HEK293 (cell line): Measurements from ENCODE around the gene CCSER2.

ENCODE experiments used
- BCL11A ChIP-seq: fragments of 450-650 bp; formaldehyde crosslinking; IDR thresholded peaks from 2 replicates; pipeline ENCODE4 v1.5.1; 2016; ENCODE audit warnings: low read depth, missing biosample characterization, missing genetic modification characterization
- GLIS1 ChIP-seq: fragments of 450-650 bp; formaldehyde crosslinking; IDR thresholded peaks from 2 replicates; pipeline ENCODE4 v1.5.1; 2016; ENCODE audit warnings: missing biosample characterization, missing genetic modification characterization
- HOXC10 ChIP-seq: sonication (generic); formaldehyde crosslinking; IDR thresholded peaks from 2 replicates; pipeline ENCODE4 v1.8.1; 2023; ENCODE audit warnings: mild to moderate bottlenecking, missing genetic modification reagents
- HOXD13 ChIP-seq: sonication (generic); formaldehyde crosslinking; IDR thresholded peaks from 2 replicates; pipeline ENCODE4 v1.8.0; 2022; ENCODE audit warnings: missing genetic modification reagents, borderline replicate concordance
- KLF10 ChIP-seq: fragments of 450-650 bp; IDR thresholded peaks from 2 replicates; pipeline ENCODE4 v1.5.1; 2018; ENCODE audit warnings: missing biosample characterization, mild to moderate bottlenecking, missing genetic modification characterization
- PRDM10 ChIP-seq: fragments of 450-650 bp; formaldehyde crosslinking; IDR thresholded peaks from 2 replicates; pipeline ENCODE4 v1.5.1; 2016; ENCODE audit warnings: missing biosample characterization, missing genetic modification characterization
- SCRT1 ChIP-seq: fragments of 450-650 bp; formaldehyde crosslinking; IDR thresholded peaks from 2 replicates; pipeline ENCODE4 v1.5.1; 2016; ENCODE audit warnings: missing biosample characterization, missing genetic modification characterization, borderline replicate concordance
- SP7 ChIP-seq: fragments of 450-650 bp; formaldehyde crosslinking; IDR thresholded peaks from 2 replicates; pipeline ENCODE4 v1.5.1; 2016; ENCODE audit warnings: missing biosample characterization, missing genetic modification characterization
- TRIM28 ChIP-seq: IDR thresholded peaks from 2 replicates; pipeline ENCODE4 v1.6.1; 2011; ENCODE audit warnings: low read length, control low read depth, borderline replicate concordance
- YY2 ChIP-seq: fragments of 450-650 bp; formaldehyde crosslinking; IDR thresholded peaks from 2 replicates; pipeline ENCODE4 v1.5.1; 2016; ENCODE audit warnings: missing biosample characterization, missing genetic modification characterization
- ZFHX2 ChIP-seq: fragments of 450-650 bp; formaldehyde crosslinking; conservative IDR thresholded peaks from 2 replicates; pipeline ENCODE4 v1.5.1; 2016; ENCODE audit warnings: missing biosample characterization, missing genetic modification characterization
- ZIC2 ChIP-seq: fragments of 450-650 bp; formaldehyde crosslinking; IDR thresholded peaks from 2 replicates; pipeline ENCODE4 v1.5.1; 2016; ENCODE audit warnings: missing biosample characterization, missing genetic modification characterization
- ZNF157 ChIP-seq: fragments of 450-650 bp; formaldehyde crosslinking; IDR thresholded peaks from 2 replicates; pipeline ENCODE4 v1.5.1; 2016; ENCODE audit warnings: missing biosample characterization, missing genetic modification characterization
- ZNF19 ChIP-seq: fragments of 450-650 bp; formaldehyde crosslinking; IDR thresholded peaks from 2 replicates; pipeline ENCODE4; 2016; ENCODE audit warnings: missing biosample characterization, missing genetic modification characterization, low read depth
- ZNF211 ChIP-seq: fragments of 450-650 bp; formaldehyde crosslinking; IDR thresholded peaks from 2 replicates; pipeline ENCODE4 v1.5.1; 2016; ENCODE audit warnings: low read depth, missing biosample characterization, missing genetic modification characterization
- ZNF37A ChIP-seq: fragments of 450-650 bp; IDR thresholded peaks from 2 replicates; pipeline ENCODE4 v1.5.1; 2018; ENCODE audit warnings: missing biosample characterization, missing genetic modification characterization
- ZNF426 ChIP-seq: fragments of 450-650 bp; formaldehyde crosslinking; IDR thresholded peaks from 2 replicates; pipeline ENCODE4 v1.5.1; 2017; ENCODE audit warnings: missing biosample characterization, missing genetic modification characterization, mild to moderate bottlenecking, inconsistent platforms, moderate library complexity
- ZNF514 ChIP-seq: fragments of 450-650 bp; formaldehyde crosslinking; IDR thresholded peaks from 2 replicates; pipeline ENCODE4 v1.5.1; 2016; ENCODE audit warnings: missing biosample characterization, missing genetic modification characterization
- ZNF518A ChIP-seq: fragments of 450-650 bp; formaldehyde crosslinking; conservative IDR thresholded peaks from 2 replicates; pipeline ENCODE4 v1.5.1; 2016; ENCODE audit warnings: low read depth, missing biosample characterization, missing genetic modification characterization
- ZNF664 ChIP-seq: fragments of 450-650 bp; formaldehyde crosslinking; IDR thresholded peaks from 2 replicates; pipeline ENCODE4 v1.5.1; 2016; ENCODE audit warnings: missing biosample characterization, missing genetic modification characterization
- ZNF670 ChIP-seq: fragments of 450-650 bp; formaldehyde crosslinking; IDR thresholded peaks from 2 replicates; pipeline ENCODE4 v1.5.1; 2016; ENCODE audit warnings: missing biosample characterization, missing genetic modification characterization, low read depth
- ZNF792 ChIP-seq: fragments of 450-650 bp; formaldehyde crosslinking; IDR thresholded peaks from 2 replicates; pipeline ENCODE4 v1.5.1; 2016; ENCODE audit warnings: missing biosample characterization, missing genetic modification characterization
- ZSCAN30 ChIP-seq: fragments of 450-650 bp; IDR thresholded peaks from 2 replicates; pipeline ENCODE4 v1.5.1; 2018; ENCODE audit warnings: missing biosample characterization, mild to moderate bottlenecking, missing genetic modification characterization, moderate library complexity
- TF ChIP-seq, protein P1 (sequence below): fragments of 450-650 bp; formaldehyde crosslinking; IDR thresholded peaks from 2 replicates; pipeline ENCODE4 v1.5.1; 2016; ENCODE audit warnings: missing biosample characterization, missing genetic modification characterization, borderline replicate concordance
- TF ChIP-seq, protein P2 (sequence below): fragments of 450-650 bp; formaldehyde crosslinking; IDR thresholded peaks from 2 replicates; pipeline ENCODE4 v1.5.1; 2017; ENCODE audit warnings: missing biosample characterization, missing genetic modification characterization
- TF ChIP-seq, protein P3 (sequence below): fragments of 450-650 bp; formaldehyde crosslinking; IDR thresholded peaks from 2 replicates; pipeline ENCODE4 v1.5.1; 2016; ENCODE audit warnings: missing biosample characterization, missing genetic modification characterization

Gene CCSER2

GRCh38 chr10:84328418-84329195, at the start of gene CCSER2 (continued):
- TF ChIP-seq ZNF19 (no peak), SP7 (no peak), PRDM10 (no peak), ZIC2 (tag by site-specific recombination) (no peak), ZNF157 (tag by site-specific recombination) (no peak), ZNF518A (tag by site-specific recombination) (no peak), ZNF514 (tag by site-specific recombination) (no peak), ZFHX2 (tag by site-specific recombination) (no peak), ZNF670 (no peak), SCRT1 (tag by site-specific recombination) (no peak), BCL11A (tag by site-specific recombination) (no peak), ZNF37A (tag by site-specific recombination) (no peak), ZNF211 (tag by site-specific recombination) (no peak), ZSCAN30 (0 out of 2 replicates have a peak, but pooled peaks have one; percentile 57), ZNF426 (tag by site-specific recombination) (no peak), YY2 (no peak), TRIM28 (no peak), ZNF664 (tag by site-specific recombination) (no peak), ZNF792 (tag by site-specific recombination) (no peak), HOXC10 (0 out of 2 replicates have a peak, but pooled peaks have one; percentile 71), GLIS1 (tag by site-specific recombination) (no peak), KLF10 (peak; percentile 75), HOXD13 (no peak)
- TF ChIP-seq, protein P1, sequence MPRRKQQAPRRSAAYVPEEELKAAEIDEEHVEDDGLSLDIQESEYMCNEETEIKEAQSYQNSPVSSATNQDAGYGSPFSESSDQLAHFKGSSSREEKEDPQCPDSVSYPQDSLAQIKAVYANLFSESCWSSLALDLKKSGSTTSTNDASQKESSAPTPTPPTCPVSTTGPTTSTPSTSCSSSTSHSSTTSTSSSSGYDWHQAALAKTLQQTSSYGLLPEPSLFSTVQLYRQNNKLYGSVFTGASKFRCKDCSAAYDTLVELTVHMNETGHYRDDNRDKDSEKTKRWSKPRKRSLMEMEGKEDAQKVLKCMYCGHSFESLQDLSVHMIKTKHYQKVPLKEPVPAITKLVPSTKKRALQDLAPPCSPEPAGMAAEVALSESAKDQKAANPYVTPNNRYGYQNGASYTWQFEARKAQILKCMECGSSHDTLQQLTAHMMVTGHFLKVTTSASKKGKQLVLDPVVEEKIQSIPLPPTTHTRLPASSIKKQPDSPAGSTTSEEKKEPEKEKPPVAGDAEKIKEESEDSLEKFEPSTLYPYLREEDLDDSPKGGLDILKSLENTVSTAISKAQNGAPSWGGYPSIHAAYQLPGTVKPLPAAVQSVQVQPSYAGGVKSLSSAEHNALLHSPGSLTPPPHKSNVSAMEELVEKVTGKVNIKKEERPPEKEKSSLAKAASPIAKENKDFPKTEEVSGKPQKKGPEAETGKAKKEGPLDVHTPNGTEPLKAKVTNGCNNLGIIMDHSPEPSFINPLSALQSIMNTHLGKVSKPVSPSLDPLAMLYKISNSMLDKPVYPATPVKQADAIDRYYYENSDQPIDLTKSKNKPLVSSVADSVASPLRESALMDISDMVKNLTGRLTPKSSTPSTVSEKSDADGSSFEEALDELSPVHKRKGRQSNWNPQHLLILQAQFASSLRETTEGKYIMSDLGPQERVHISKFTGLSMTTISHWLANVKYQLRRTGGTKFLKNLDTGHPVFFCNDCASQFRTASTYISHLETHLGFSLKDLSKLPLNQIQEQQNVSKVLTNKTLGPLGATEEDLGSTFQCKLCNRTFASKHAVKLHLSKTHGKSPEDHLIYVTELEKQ (tag by site-specific recombination): no peak
- TF ChIP-seq, protein P2, sequence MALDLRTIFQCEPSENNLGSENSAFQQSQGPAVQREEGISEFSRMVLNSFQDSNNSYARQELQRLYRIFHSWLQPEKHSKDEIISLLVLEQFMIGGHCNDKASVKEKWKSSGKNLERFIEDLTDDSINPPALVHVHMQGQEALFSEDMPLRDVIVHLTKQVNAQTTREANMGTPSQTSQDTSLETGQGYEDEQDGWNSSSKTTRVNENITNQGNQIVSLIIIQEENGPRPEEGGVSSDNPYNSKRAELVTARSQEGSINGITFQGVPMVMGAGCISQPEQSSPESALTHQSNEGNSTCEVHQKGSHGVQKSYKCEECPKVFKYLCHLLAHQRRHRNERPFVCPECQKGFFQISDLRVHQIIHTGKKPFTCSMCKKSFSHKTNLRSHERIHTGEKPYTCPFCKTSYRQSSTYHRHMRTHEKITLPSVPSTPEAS: no peak
- TF ChIP-seq, protein P3, sequence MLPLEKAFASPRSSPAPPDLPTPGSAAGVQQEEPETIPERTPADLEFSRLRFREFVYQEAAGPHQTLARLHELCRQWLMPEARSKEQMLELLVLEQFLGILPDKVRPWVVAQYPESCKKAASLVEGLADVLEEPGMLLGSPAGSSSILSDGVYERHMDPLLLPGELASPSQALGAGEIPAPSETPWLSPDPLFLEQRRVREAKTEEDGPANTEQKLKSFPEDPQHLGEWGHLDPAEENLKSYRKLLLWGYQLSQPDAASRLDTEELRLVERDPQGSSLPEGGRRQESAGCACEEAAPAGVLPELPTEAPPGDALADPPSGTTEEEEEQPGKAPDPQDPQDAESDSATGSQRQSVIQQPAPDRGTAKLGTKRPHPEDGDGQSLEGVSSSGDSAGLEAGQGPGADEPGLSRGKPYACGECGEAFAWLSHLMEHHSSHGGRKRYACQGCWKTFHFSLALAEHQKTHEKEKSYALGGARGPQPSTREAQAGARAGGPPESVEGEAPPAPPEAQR (tag by site-specific recombination): no peak
